Measurements from ENCODE around the gene ARF3. TPM values are rescaled to one million over a fixed set of nuclear protein-coding genes. Genes with fewer than 3 reads are reported as not detected.

ARF3 gene
- total RNA-seq: 54.5 and 61.6 TPM in 2 replicates

DNA sequence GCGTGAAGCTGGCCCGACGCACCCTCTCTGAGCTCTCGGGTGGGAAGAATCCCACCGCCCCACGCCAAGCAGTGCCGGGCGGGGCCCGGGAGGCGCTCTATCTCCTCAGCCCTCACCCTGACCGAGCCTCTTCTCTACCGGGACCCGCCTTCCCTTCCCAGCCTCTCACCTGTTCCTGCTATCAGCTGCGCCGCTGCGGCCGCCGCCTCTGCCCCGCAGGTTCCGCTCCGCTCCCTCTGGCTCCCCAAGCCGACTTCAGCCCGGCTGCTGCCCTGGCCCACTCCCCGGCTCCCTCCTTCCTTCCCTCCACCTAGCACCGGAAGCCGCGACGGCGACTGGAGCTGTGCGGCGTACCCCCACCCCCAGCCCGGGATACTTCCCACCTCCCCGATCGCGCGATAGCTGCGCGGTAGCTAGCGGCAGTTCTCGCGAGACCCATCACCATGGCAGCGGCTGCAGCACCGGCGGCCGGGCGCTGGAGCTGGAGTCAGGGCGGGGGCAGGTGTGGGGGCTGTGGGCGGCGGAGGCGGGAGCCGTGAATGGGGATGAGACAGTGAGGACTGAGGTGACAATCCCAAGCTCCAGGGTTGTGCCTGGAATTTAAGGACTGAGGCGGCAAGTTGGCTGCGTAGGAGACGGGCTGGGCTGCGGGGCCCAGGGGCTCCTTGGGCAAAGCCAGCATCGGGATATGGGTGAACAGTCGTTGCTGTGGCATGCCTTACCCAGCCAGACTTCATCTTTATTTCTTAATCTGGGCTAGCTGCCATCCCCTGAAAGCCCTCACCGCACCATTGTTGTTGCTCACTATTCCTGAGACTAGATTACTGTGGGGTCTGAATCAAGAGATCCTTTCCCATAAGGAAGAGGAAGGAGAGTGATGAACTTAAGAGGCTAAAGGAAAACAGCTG is at the start of gene ARF3:
TSS of gene ARF3 (minus strand) at position 347 of the 908 bp plus-strand sequence. CDS start 16,392 bp downstream, outside the sequence.

DNA sequence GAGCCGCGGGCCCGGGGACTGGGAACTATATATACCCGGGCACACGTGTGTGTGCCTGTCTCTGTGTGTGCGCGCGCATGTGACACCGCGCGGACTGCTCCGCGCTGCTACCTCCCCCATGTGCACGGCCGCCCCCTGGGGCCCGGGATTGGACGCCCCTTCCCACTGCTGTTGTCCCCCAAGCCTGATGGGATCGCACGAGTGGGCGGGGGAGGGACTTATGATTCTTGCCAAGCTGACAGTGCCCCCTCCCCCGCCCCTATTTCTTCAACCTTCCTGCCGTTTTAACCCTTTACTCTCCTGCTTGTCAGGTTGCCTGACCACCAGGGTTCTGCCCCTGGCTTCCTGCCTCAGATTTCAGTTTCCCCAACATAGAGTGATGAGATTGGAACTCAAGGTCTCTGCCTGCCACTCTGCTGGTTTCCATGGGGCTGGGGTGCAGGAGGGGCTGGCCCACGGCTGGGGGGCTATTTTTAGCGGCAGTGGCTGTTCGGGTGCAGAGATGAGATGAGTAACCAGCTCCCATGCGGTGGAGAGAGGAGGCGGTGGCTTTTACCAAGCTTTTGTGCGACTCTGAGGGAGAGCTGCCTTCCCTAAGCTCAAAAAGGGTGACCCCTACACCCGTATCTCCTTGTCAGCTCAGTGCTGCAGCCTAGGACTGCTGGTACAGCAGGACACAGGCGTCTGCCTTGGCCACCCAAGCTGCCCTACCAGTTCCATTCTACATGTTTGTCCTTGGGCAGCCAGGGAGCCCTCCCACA is 42.3 kb upstream of the ARF3 start, which contains the start of gene DDN:
TSS of gene DDN (minus strand) at position 5 of the 761 bp plus-strand sequence. CDS start 88 bp downstream, outside the sequence.

DNA sequence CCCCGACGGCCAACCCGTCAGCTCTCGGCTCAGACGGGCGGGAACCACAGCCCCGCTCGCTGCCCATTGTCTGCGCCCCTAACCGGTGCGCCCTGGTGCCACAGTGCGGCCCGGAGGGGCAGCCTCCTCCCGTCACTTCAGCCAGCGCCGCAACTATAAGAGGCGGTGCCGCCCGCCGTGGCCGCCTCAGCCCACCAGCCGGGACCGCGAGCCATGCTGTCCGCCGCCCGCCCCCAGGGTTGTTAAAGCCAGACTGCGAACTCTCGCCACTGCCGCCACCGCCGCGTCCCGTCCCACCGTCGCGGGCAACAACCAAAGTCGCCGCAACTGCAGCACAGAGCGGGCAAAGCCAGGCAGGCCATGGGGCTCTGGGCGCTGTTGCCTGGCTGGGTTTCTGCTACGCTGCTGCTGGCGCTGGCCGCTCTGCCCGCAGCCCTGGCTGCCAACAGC is 21.0 kb upstream of the ARF3 start, which contains the start of gene WNT1:
TSS of gene WNT1 (plus strand) at position 32 of the 450 bp plus-strand sequence. CDS start at position 361, 329 bp downstream.

DNA sequence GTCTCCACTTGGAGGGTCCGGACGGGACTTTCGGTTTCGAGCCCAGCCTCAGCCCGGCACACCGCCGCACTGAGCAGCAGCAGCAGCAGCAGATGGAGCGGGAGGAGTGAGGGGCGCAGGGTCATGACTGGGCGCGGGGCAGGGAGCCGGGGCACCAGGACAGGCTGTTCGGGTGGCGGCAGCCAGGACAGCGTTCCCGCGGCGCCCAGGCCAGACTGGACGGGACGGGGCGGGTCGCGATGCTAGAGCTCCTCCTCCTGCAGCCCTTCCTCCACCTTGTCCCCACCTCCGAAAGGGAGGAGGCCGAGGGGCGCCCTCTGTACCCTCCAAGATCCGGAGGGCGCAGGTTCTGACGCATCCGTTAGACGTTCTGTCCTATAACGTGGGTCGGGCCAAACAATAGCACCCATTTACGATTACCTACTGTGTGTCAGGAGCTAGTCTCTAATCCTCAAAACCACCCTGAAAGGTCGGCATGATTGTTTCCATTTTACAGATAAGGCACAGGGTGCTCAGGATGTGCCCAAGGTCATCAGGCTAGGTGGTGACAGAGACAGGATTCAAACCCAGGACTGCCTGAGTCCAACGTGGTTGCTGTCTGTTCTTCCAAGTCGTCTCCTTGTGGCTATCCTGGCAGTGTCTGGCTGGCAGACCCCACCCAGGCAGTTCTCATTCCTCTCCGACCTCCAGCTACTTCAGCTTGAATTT is 31.8 kb downstream of the ARF3 start, which contains the start of gene FKBP11:
TSS of gene FKBP11 (minus strand) at position 189 of the 708 bp plus-strand sequence. CDS start at position 125, 64 bp downstream.

Small RNA genes within 50 kb of the gene (small RNA-seq; reads per million reads assigned to genes)
- gene AC073610.1 (not detected), gene RNU6-600P (not detected), gene RNU6-940P (not detected)

Other genes with a start within 250 kb of the ARF3 start
- gene CCNT1, start 240.8 kb downstream of the ARF3 start, total RNA-seq: 30.8 and 34.2 TPM in 2 replicates
- 34.9 and 52.2 TPM in 2 replicates for gene ADCY6, start 168.4 kb downstream of the ARF3 start, total RNA-seq
- 20.2 and 21.6 TPM in 2 replicates for gene CACNB3, start 139.0 kb downstream of the ARF3 start, total RNA-seq
- gene DDX23, start 105.3 kb downstream of the ARF3 start, total RNA-seq: 45.2 and 54.8 TPM in 2 replicates
- gene RND1, start 91.6 kb downstream of the ARF3 start, total RNA-seq: 0.16 TPM in 1 of 2 replicates, not detected in the other
- gene FKBP11, start 32.0 kb downstream of the ARF3 start, total RNA-seq: 15.9 and 16.7 TPM in 2 replicates
- gene WNT10B, start 14.2 kb upstream of the ARF3 start, total RNA-seq: 0.16 TPM in 1 of 2 replicates, not detected in the other
- not detected in 2 replicates for gene WNT1, start 20.8 kb upstream of the ARF3 start, total RNA-seq
- 0.12 and 0.16 TPM in 2 replicates for gene DDN, start 41.9 kb upstream of the ARF3 start, total RNA-seq
- gene PRKAG1, start 61.3 kb upstream of the ARF3 start, total RNA-seq: 74.5 and 87.3 TPM in 2 replicates
- 39.2 and 40.6 TPM in 2 replicates for gene KMT2D, start 103.3 kb upstream of the ARF3 start, total RNA-seq
- 0.36 TPM in 1 of 2 replicates, not detected in the other for gene RHEBL1, start 112.5 kb upstream of the ARF3 start, total RNA-seq
- gene DHH, start 137.3 kb upstream of the ARF3 start, total RNA-seq: not detected in 2 replicates
- 22.5 and 36.3 TPM in 2 replicates for gene LMBR1L, start 153.4 kb upstream of the ARF3 start, total RNA-seq
- 828 and 1,068 TPM in 2 replicates for gene TUBA1B, start 173.9 kb upstream of the ARF3 start, total RNA-seq
- 803 and 1,028 TPM in 2 replicates for gene TUBA1A, start 231.6 kb upstream of the ARF3 start, total RNA-seq

Data from hair follicle dermal papilla cell (primary cell).